Endodermal cell (in vitro differentiated cells): ENCODE measurements around the gene WBP1L. TPM values are rescaled to one million over a fixed set of nuclear protein-coding genes. Genes with fewer than 3 reads are reported as not detected.
"Not testable (repeated sequence)": the region's sequence is repeated elsewhere in the genome, so short reads cannot be mapped to it uniquely, and the experiment has no call there.

Source experiments
- DNase-seq: peaks from one replicate; pipeline ENCODE4 v3.0.0-alpha.2; 2017
- H3K27ac ChIP-seq: 2 replicates; pipeline ENCODE4 v1.5.1; 2013; ENCODE audit warnings: mild to moderate bottlenecking, low read depth, low read length, moderate library complexity
- H3K27me3 ChIP-seq: 2 replicates; pipeline ENCODE4 v1.6.1; 2013; ENCODE audit warnings: mild to moderate bottlenecking, low read length, moderate library complexity; ENCODE audit not compliant: insufficient read depth, control insufficient read depth, poor library complexity, severe bottlenecking
- H3K36me3 ChIP-seq: 2 replicates; pipeline ENCODE4 v1.7.0; 2013; ENCODE audit warnings: mild to moderate bottlenecking, low read length, moderate library complexity; ENCODE audit not compliant: control insufficient read depth, insufficient read depth
- H3K4me1 ChIP-seq: one replicate; pipeline ENCODE4 v1.7.0; 2013; ENCODE audit warnings: low read length; ENCODE audit not compliant: control insufficient read depth, insufficient read depth
- H3K4me3 ChIP-seq: 2 replicates; pipeline ENCODE4 v1.5.1; 2013; ENCODE audit warnings: mild to moderate bottlenecking, low read length, moderate library complexity
- H3K9ac ChIP-seq: 2 replicates; pipeline ENCODE4 v1.6.1; 2013; ENCODE audit warnings: mild to moderate bottlenecking, low read length, moderate library complexity; ENCODE audit not compliant: poor library complexity, severe bottlenecking; ENCODE audit errors: extremely low read depth
- H3K9me3 ChIP-seq: 2 replicates; pipeline ENCODE4 v1.6.1; 2013; ENCODE audit warnings: mild to moderate bottlenecking, low read length, moderate library complexity; ENCODE audit not compliant: control insufficient read depth
- H3K27ac Mint-ChIP-seq: 2 replicates; pipeline ENCODE4 v1.8.0; 2020; ENCODE audit warnings: mixed read lengths
- H3K27me3 Mint-ChIP-seq: 2 replicates; pipeline ENCODE4 v1.8.0; 2021; ENCODE audit warnings: mild to moderate bottlenecking, mixed read lengths; ENCODE audit not compliant: insufficient read depth
- H3K36me3 Mint-ChIP-seq: 2 replicates; pipeline ENCODE4 v1.8.0; 2020; ENCODE audit warnings: low read depth, mixed read lengths
- H3K4me1 Mint-ChIP-seq: 2 replicates; pipeline ENCODE4 v1.8.0; 2020; ENCODE audit warnings: mixed read lengths
- H3K4me3 Mint-ChIP-seq: 2 replicates; pipeline ENCODE4 v1.8.0; 2020; ENCODE audit warnings: mild to moderate bottlenecking, moderate library complexity, mixed read lengths
- H3K9me3 Mint-ChIP-seq: 2 replicates; pipeline ENCODE4 v1.8.0; 2020; ENCODE audit warnings: mild to moderate bottlenecking, mixed read lengths
- WGBS, 2 experiments: methylation state at CpG; one replicate each; pipeline versions ENCODE4 v1.1.5 to v1.1.7; 2013; ENCODE audit warnings: missing lambda C conversion rate in 2 of 2, mixed read lengths in 1 of 2; ENCODE audit not compliant: insufficient coverage in 1 of 2, insufficient read length in 1 of 2; 5-methylcytosine and 5-hydroxymethylcytosine counted together
- total RNA-seq, 2 donors: library from RNA; stranded (reverse); fragmentation: NEBNext Ultra II Directional in 1 of 2; extraction: Animal tissue kit (Norgen Biotek cat#: 25700) in 1 of 2; gene quantifications; 2 replicates in 1 of 2; 3 replicates in 1 of 2; pipeline ENCODE4 v1.2.1, GENCODE V29; 2021
- TF ChIP-seq, protein P1 (sequence below): fragments of 200-600 bp; sonication (generic); conservative IDR thresholded peaks from 2 replicates; pipeline ENCODE4 v1.5.0; 2021; ENCODE audit warnings: antibody characterized with exemption, mild to moderate bottlenecking

WBP1L gene
- total RNA-seq, 2 donors from 2014 or later: 23.5 to 25.8 TPM

DNA sequence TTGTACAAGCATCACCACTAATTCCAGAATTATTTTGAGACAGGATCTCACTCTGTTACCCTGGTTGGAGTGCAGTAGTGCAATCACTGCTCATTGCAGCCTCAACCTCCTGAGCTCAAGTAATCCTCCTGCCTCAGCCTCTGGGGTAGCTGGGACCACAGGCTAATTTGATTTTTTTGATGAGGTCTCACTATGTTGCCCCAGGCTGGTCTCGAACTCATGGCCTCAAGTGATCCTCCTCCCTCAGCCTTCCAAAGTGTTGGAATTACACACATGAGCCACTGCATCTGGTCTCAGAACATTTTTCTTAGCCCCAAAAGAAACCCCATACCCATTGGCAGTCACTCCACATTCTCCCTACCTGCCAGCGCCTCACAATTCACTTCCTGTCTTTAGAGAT, 3.5 kb upstream of the WBP1L start:
- no peak overlapping the region for H3K4me3 Mint-ChIP-seq
- H3K9me3 Mint-ChIP-seq: no peaks in the 10 kb centered on the region
- H3K4me1 ChIP-seq: no peaks in the 10 kb centered on the region
- no peak overlapping the region for H3K27ac ChIP-seq
- H3K27me3 Mint-ChIP-seq: peaks cover 7% of the 10 kb centered on the region
- peaks cover 23% of the 10 kb centered on the region for H3K36me3 ChIP-seq
- WGBS, 2 experiments: 80 to 98% methylated on average over 1 to 2 of the region's 2 CpGs
- no peak overlapping the region for H3K4me3 ChIP-seq
- no peak overlapping the region for H3K27ac Mint-ChIP-seq
- H3K9me3 ChIP-seq: no peaks in the 10 kb centered on the region
- TF ChIP-seq, protein P1, sequence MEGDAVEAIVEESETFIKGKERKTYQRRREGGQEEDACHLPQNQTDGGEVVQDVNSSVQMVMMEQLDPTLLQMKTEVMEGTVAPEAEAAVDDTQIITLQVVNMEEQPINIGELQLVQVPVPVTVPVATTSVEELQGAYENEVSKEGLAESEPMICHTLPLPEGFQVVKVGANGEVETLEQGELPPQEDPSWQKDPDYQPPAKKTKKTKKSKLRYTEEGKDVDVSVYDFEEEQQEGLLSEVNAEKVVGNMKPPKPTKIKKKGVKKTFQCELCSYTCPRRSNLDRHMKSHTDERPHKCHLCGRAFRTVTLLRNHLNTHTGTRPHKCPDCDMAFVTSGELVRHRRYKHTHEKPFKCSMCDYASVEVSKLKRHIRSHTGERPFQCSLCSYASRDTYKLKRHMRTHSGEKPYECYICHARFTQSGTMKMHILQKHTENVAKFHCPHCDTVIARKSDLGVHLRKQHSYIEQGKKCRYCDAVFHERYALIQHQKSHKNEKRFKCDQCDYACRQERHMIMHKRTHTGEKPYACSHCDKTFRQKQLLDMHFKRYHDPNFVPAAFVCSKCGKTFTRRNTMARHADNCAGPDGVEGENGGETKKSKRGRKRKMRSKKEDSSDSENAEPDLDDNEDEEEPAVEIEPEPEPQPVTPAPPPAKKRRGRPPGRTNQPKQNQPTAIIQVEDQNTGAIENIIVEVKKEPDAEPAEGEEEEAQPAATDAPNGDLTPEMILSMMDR: no peak
- DNase-seq: no peak
- no peak overlapping the region for H3K9ac ChIP-seq
- peaks cover 14% of the 10 kb centered on the region for H3K4me1 Mint-ChIP-seq
- peaks cover 17% of the 10 kb centered on the region for H3K36me3 Mint-ChIP-seq
- H3K27me3 ChIP-seq: no peaks in the 10 kb centered on the region

GRCh38 chr10:102741726-102742237, 2.0 kb upstream of the WBP1L start:
- peaks cover 15% of the 10 kb centered on the region for H3K36me3 ChIP-seq
- H3K27me3 Mint-ChIP-seq: peaks cover 7% of the 10 kb centered on the region
- no peaks in the 10 kb centered on the region for H3K9me3 ChIP-seq
- H3K4me1 ChIP-seq: no peaks in the 10 kb centered on the region
- H3K27ac ChIP-seq: no peak overlapping the region
- TF ChIP-seq, protein P1: no peak
- H3K4me3 ChIP-seq: no peak overlapping the region
- no peak for DNase-seq
- H3K27me3 ChIP-seq: no peaks in the 10 kb centered on the region
- H3K36me3 Mint-ChIP-seq: peaks cover 10% of the 10 kb centered on the region
- no peak overlapping the region for H3K27ac Mint-ChIP-seq
- WGBS, 2 experiments: 93 to 100% methylated on average over 2 of the region's 2 CpGs
- no peaks in the 10 kb centered on the region for H3K9me3 Mint-ChIP-seq
- no peak overlapping the region for H3K9ac ChIP-seq
- peaks cover 14% of the 10 kb centered on the region for H3K4me1 Mint-ChIP-seq
- no peak overlapping the region for H3K4me3 Mint-ChIP-seq

DNA sequence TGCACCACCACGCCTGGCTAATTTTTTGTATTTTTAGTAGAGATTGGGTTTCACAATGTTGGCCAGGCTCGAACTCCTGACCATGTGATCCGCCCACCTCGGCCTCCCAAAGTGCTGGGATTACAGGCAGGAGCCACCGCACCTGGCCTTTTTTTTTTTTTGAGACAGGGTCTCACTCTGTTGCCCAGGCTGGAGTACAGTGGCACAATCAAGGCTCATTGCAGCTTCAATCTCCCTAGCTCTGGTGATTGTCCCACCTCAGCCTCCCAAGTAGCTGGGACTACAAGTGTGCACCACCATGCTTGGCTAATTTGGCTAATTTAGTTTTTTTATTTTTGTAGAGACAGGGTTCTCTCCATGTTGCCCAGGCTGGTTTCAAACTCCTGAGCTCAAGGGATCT, 1.4 kb upstream of the WBP1L start:
- not testable (repeated sequence) for H3K9me3 Mint-ChIP-seq

GRCh38 chr10:102743078-102743587, 615 bp upstream of the WBP1L start:
- H3K9me3 Mint-ChIP-seq: no peaks in the 10 kb centered on the region
- H3K27ac ChIP-seq: no peak overlapping the region
- H3K4me3 ChIP-seq: peak overlapping the region; percentile 53
- H3K36me3 ChIP-seq: peaks cover 8% of the 10 kb centered on the region
- no peak overlapping the region for H3K9ac ChIP-seq
- no peaks in the 10 kb centered on the region for H3K27me3 ChIP-seq
- peaks cover 7% of the 10 kb centered on the region for H3K27me3 Mint-ChIP-seq
- peak overlapping the region; percentile 83 for H3K27ac Mint-ChIP-seq
- peak overlapping the region; percentile 85 for H3K4me3 Mint-ChIP-seq
- peak; percentile 47 for DNase-seq
- H3K36me3 Mint-ChIP-seq: peaks cover 2% of the 10 kb centered on the region
- H3K9me3 ChIP-seq: no peaks in the 10 kb centered on the region
- TF ChIP-seq, protein P1: no peak
- H3K4me1 ChIP-seq: no peaks in the 10 kb centered on the region
- 52 to 59% methylated on average over 6 to 7 of the region's 7 CpGs for WGBS, 2 experiments
- peaks cover 14% of the 10 kb centered on the region for H3K4me1 Mint-ChIP-seq

More for the DNA sequence above, 1.4 kb upstream of the WBP1L start:
- 90 to 92% methylated on average over 4 to 5 of the region's 5 CpGs for WGBS, 2 experiments
- H3K4me3 ChIP-seq, H3K27me3 ChIP-seq, DNase-seq, H3K9ac ChIP-seq, H3K4me3 Mint-ChIP-seq, H3K27ac ChIP-seq, H3K27ac Mint-ChIP-seq, H3K27me3 Mint-ChIP-seq, H3K36me3 Mint-ChIP-seq, H3K4me1 ChIP-seq, H3K9me3 ChIP-seq: not testable (repeated sequence)
- peaks cover 12% of the 10 kb centered on the region for H3K36me3 ChIP-seq
- peaks cover 14% of the 10 kb centered on the region for H3K4me1 Mint-ChIP-seq
